ENCODE results near the gene POLD4.
A peak's percentile ranks its signal among the peaks of the same experiment; 100 is the strongest.

POLD4 gene

DNA sequence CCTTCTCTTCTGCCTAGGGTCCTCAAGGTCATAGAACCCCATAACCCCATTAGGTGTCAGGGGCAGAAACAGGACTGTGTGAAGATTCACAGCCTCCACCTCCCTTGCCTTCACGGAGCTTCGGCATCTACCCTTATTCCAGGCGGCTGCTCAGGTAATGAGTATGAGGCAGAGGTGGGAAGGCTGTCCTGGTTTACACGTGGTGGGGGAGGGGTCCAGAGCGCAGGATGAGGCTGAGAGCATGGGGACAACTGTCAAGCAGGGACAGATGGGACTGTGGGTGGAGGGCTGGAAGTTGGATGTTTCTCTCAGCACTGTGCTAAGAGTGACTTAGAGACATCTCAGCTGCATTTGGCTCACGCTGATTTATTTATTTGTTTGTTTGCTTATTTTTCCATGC is 34.2 kb upstream of the POLD4 start:
- DNase-seq = no peak

DNA sequence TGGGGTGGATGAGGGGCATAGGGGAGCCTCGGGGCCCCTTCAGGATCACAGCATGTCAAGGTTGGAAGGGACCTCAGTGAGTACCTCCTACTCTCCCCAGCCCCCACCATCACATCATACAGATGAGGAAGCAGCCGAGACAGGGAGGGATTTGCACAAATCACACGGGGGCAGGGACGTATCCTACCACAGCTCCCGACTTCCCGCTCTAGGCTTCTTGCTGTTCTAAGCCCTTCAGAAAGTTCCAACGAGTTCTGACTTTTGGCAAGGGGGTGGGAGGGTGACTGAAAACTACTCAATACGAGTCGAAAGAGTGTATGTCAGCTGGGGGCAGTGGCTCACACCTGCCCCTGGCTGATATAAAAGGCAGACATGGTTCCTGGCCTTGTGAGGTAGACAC is 33.7 kb upstream of the POLD4 start:
- no peak for DNase-seq

DNA sequence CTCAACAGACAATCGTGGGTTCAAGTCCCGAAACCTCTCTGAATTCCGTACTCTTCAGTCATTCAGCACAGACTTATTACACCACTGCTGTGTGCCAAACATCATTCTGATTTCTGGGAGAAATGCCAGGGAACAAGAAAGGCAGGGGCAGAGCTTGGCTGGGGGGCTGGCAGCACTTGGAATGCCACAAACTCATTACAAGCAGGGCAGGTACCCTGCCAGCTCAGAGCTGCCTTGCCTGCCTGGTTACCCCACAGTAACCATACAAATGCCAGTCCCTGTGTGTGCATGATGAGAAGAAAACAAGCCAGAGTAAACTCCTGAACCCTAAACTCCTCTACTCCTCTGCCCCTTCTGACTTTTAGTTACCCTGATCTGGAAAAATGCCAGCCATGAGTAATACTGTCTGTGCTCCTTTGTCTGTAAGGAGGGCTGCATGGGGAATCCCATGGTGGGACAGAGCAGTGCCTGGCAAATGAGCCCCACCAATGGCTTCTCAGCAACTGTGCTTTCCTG is 31.6 kb upstream of the POLD4 start:
- no peak for DNase-seq

DNA sequence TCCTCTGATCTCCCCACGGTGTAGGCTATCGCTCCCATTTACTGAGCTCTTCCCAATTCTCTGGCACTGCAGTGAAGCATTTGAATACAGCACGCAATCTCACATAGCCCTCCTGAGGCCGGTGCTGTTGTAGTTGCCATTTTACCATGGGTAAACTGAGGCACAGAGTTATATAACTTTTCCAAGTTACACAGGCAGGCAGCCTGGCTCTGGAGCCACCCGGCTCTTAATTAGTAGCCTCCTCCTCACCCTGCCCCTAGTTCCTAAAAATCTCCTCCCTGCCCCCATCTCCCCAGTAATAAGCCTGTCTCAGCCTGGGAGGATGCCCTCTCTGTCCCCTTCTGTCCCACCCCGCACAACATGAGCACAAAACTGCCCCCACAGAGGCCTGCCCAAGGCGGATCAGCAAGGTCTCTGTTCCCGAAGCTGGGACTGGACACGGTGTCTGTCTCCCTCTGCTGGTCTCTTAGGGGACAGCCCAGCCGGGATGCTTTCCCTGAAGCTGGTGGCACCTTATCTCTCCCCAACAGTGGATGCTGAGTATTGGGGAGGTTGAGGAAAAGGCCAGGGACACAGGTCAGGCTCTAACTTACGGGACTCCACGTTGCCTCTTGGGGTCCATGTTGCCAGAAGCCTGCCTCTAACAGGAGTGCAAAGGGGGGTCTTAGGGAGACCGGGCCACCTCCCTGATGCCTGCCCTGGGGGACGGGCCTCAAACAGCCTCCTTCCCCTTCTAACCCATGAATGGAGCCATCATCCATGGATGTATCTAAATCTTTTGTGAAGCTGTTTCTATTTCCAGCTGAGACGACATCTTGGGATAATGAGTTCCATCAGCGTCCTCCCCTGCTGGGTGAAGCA is 29.2 kb upstream of the POLD4 start:
- DNase-seq = peak; percentile 84

DNA sequence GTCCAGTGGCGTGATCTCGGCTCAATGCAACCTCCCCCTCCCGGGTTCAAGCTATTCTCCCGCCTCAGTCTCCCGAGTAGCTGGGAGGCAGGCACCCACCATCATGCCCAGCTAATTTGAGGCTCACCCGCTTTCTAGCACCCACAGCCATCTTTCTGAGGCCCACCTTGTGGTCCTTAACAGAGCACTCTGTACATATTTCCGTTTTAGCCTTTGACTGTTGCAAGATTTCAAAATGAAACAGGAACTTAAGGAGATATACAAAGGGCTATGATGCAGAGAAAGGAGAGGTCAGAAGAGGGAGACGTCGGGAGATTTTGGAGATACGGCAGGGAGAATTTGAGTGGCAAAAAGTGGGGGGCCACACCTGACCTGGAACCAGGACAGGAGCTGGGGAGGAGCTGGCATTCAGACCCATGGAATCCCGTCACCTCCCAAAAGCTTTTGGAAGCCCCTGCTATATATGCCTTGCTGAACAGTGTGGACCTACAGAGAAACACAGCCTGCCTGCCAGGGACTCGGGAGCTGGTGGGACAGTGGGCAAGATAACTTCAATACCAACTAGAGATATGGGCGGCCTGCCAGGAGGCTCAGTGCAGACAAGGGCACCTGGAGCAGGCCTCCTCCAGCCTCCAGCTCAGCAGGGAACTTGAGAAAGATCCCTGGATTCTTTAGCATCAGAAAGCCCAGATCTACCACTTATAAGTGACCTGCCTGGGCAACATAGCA is 28.1 kb upstream of the POLD4 start:
- no peak for DNase-seq

DNA sequence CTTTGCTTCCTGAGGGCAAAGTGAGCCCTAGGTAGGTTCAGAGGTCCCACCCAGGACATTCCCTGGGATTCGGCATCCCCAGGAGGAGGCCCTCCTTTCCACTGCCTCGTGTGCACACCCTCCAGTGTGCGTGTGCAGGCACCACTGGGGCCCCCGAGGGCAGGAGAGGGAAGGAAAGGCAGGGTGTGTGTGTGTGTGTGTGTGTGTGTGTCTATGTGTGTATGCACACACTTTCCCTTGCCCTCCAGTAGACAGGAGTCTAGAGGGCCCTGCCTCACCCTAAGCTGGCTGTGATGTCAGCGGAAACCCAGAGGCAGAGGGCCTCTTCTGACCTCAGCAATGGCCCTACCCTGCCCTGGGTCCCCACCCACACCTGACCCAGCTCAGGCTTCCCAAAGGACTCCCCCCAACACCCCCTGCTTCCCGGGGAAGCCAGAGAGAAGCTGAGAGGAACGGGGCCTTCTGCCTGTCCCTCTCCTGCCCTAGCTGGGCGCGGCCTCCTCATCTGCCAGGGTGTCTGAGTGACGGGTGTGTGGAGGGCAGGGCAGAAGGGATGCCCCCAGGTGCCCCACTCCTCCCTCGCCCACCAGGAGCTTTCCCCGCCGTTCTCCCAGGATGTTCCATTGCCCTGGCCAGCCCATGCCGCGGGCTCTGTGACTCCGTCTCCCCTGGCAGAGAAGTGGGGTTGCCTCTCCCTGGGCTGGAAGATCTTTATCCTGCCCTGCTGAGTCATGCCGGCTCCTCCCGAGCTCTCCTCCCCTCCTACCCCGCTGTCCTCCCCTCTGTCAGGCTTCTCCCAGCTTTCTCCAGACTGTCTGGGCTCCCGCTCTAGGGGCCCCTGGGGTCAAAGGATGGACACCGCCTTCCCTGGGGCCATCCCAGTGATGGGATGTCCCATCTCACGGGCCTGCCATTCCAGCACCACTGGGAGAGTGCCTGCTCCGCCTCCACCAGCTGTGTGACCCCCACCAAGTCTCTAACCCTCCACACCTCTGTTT is 26.0 kb upstream of the POLD4 start:
- no peak for DNase-seq

DNA sequence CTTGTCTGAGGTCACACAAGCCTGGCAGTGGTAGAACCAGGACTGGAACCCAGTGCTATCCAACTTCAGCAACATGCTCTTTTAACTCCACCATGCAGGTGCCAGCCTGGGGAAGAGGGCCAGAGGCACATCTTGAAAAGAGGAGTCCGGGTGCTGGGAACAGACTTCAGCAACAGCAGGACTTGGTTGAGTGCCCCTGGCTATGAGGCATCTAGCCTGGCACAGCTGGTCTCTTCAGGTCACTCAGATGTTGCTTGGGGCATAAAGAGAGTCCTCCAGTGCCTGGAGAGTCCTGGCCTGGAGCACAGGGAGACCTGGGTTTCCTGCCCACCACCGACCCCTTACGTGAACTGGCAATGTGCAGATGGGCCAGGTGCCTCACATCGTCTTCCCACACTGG is 25.2 kb upstream of the POLD4 start:
- DNase-seq = no peak

DNA sequence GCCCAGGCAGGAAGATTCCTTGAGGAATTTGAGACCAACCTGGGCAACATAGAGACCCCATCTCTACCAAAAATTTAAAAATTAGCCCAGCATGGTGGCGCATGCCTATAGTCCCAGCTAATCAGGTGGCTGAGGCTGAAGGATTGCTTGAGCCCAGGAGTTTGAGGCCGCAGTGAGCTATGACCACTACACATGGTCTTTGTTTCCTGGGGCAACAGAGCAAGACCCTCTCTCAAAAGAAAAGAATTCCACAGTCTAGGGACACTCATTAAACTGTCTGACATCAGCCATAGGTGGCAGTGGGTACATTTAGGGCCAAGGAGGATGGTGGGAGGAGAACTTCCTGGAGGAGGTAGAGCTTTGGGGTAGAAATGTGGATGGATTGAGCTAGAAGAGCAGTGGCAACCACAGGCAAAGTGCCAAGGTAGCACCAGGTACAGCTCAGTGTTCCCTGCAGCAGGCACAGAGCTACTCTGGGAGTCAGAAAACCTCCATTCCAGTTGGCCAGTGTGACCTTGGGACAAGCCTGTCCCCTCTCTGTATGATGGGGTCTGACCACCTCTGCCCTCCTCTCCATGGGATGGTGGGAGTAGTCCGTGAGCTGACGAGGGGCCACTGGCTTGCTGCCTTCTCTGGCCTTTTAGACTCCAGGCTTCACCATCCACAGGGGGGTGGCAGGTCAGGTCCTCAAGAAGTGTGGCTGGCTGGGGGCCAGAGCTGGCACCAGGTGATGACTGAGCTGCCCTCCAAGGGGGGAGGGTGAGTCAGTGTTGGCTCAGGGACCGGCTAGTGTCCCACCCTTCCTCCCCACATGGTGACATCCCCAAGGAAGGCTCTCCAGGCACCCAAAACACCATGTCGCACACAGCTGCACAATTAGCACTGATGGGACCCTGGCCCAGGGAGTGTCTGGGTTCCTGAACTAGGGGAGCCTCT is 23.8 kb upstream of the POLD4 start:
- no peak for DNase-seq

DNA sequence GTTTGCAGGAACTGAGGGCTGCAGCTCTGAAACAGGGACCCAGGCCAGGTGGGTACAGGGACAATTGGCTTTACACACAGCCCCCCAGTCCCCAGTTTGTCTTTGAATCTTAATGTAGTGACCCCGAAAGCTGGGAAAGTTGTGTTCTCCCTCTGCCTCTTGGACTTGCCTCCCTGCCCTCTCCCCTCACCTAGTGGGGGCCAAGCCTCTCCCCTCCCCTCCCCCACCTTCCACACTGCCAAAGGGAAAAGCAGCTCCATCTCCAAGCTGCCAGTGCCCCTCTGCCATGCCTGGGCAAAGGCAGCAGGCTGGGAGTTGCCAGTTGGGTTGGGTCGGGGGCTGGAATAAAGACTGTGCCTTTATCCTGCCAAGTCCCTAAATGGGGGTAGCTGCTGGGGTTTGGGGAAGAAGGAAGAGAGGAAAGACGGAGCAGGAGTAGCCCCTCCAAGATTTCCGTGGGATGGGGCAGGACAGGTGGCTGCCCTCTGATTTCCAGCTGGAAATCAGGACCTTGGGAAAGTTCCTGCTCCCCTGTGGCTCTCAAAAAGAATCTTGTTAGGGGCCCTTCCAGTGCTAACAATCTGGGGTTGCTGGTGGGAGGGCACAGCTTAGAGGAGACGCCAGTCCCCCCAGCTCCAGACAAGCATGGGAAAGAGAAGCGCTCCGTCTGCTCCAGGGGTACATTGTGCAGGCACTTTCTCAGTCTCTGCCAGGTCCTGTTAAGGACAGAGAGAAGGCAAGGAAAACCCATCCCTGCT is 22.9 kb upstream of the POLD4 start:
- no peak for DNase-seq

DNA sequence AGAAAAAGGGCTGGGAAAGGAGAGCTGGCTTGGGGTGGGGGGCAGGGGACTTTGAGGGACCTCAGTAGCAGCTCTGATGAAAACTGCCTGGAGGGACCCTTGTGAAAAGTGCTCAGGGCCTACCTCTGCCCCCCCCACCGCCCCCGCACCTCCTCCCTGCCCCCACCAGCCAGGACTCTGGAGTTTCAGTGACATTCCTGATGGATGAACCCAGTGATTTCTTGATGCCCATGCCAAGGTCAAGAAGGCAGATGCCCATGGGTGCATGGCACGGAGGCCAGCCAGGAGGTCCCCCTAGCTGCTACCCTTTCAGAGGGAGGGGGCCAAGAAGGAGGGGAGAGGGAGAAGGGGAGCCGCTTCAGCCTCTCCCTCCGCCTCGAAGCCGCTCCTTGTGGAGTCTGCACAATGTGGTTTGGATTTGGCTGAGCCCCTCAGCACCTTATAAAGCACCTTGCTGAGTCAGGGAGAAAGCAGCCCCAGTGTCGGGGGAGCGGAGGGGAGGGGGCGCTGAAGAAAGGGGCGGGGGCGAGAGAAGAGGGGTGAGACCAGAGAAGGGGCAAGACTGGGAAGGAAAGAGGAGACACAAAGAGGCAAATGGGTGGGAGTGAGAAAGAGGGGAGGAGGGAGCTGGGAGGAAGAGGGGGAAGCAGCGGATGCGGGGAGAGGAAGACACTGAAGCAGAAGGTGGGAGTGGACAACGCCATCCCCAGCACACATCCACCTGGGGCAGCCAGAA is 22.1 kb upstream of the POLD4 start:
- no peak for DNase-seq

DNA sequence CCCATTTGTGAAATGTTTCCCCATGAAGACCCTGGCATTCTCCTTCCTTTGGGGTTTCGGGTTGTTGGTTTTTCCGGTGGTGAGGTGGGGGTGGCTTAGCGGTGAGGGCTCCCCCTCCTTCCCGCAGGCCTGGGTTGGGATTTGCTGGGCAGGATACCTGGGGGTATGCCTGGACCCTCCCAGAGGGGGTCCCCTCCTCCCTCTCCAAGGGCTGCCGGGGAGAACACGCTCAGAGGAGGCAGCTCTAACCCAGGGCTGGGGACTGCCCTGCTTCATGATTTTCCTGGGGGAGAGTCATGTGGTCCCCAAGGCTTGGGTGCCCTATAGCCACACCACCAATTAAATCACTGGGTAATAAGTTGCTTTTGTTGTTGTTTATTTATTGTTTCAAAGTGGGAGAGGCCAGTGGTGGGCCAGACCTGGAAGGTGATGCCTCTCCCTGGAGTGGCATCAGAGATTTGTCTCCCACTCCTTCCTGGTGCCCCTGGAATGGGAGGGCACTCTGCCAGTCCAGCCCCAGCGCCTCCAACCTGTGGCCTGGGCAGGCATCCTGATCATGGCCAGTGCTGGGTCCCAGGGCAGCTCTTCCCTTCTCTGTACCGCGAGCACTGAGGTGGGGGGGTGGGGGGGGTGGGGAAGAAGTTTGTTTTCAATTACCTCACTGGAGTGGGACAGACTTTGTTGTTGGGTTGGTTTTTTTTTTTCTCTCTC is 21.4 kb upstream of the POLD4 start:
- DNase-seq = no peak

DNA sequence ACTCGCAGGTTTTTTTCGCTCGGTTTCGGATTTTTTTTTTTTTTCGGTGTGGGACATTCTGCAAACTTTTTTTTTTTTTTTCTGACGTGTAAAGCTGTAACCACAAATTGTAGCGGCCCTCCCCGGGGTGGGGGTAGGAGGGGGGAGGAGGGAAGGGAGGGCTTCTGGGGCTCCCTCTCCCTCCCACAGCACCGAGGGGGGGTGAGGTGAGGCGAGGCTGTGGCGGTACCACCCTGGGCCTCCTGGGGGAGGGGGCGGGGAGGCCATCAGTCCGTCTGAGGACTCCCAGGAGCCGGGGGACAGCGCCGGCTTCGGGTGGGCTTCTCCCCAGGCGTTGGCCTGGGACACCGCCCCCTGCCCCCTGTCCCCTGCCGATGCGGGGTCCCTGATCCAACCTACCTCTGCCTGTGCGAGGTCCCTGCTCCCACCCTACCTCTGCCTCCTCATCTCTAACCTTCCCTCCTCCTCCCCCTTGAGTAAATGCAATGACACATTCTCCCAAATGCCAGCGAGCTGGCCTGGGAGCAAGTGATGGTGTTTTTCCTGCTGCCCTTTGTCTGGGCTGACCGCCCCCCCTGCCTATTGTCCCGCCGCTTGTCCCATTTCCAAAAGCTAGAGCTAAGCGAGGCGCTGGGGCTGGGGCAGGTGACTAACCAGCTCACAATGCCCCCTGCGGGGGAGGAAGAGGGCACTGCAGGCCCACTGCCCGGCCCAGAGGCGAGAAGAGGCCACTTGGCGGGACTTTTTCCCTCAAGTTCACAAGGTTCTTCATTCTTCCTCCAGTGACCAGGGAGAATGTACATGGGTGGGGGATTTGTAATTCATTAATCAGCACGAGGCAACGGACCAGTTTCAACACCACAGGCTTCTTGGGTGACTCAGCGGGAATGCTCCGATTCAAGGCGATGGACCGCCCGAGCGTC is 20.6 kb upstream of the POLD4 start:
- DNase-seq = peak; percentile 82

DNA sequence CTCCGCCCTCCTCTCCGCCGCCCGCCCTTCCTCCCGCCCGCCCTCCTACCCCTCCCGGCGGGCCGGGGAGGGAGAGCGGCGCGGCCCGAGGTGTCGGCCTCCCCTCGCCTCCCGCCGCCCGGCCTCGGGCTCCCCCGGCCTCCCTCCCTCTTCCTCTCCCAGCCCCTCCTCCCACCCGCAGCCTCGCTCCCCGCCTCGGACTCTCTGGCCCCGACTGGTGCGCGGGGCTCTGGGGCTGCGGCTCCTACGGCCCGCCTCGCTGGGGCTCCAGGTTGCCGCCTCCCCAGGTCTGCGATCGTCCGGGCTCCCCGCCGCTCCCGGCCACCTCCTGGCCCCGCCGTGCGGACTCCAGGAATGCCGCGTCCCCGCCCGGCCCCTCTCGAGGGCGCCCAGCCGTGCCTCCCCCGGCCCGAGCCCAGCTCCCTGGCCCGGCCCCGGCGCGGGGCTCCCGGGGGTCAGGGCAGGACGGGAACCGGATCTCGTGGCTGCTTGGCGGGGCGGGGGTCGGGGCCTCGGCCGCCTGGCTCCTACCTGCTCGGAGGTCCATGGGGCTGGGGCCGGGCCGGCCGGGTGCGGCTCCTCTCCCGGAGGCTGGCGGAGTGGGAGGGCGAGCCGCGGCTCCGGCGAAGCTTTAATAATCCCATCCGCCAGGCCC is 19.8 kb upstream of the POLD4 start, which contains the start of gene CLCF1:
CLCF1 (minus strand) TSS at position 606 of the 655 bp plus-strand sequence; CDS start at position 547, 59 bp downstream.
- peak; percentile 42 for DNase-seq

DNA sequence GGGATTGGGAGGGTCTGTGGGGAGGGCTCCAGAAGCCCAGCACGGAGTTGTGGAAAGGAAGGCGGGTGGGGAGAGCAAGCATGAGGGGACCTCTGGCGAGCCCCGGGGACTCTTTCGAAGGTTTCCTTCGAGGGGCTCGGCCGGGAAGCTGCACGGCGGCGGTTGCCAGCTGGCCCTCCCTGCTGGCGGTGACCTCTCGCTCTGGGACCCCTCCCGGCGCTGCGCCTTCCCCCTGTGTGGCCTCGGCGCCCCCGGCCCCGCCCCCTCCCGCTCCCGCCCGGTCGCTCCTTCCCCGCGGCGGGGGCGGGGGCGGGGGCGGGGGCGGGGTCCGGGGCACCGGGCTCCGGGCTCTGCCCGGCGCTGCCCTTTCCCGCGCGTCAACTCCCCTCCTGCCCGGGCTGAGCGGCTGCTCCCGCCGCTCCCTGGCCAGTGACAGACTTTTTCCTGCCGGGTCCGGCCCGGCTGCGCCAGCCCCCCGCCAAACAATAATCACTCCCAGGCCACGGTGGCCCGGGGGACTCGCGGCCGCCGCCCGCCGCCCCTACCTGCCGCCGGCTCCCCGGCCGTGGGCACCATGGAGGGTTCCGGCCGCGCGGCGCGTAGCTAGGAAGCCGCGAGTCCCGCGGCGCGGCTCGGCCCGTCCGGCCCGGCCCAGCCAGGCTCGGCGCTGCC is 19.1 kb upstream of the POLD4 start:
- peak; percentile 41 for DNase-seq

DNA sequence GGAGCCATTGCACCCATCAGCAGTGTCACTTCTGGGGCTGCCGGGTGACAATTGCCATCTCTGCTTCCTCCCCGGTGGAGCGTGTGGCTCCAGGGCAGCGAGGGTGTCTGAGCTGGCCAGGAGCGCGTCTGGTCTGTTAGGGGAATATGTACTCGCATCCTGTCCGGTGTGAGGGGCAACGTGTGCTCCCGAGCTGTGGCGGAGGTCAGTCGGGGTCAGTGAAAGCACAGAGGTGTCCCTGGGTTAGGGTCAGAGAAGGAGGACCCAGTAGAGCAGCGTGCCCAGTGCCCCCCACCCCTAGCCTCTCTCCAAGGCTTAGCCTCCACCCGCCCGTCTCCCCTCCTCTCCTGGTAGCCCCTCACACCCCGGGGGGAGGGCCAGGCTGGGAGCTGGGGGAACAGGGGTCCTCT is 18.6 kb upstream of the POLD4 start:
- DNase-seq = no peak

DNA sequence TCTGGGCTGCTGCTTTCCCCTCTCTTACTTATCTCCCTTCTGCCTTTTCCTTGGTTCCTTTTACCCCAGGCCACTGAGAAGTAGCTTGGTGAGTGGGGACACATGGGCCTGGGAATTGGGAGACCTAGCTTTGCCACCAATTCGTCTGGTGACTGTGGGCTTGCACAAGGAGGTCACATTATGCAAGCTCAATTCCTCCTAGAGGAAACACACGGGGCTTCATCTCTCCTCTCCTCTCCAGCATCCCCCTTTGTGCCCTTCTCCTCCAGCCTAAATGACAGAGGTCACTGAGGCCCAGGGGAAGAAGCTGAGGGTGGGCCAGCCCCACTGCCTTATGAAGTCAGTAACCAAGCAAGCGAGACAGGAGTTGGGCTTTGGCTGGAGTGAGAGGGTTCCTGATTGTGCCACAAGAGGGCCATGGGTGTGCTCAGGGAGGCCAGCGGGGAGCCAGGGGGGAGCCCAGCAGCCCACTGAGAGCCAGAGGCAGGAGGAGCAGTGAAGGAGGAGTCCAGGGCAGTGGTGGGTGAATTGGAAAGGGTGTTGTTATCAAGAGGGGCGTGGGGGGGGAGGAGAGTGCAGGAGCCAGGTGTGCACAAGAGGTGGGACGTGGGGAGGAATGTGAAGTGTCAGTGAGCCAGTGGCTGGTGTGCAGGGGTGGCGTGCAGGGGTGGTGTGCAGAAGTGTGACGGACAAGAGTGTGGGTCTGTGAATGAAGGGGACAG is 18.0 kb upstream of the POLD4 start:
- DNase-seq = peak; percentile 32

All from CD4-positive, alpha-beta T cell treated with Interleukin-6 for 4 hours (primary cell).